ENCODE results near the gene IL1R2. TPM values are rescaled to one million over a fixed set of nuclear protein-coding genes. Genes with fewer than 3 reads are reported as not detected.

The IL1R2 gene
- total and polyA plus RNA-seq, 2 of the 8 experiments (the other 6 are each of a cell fraction or from before 2014, with no cell fraction given): 0.06 TPM; not detected in 1

GRCh38 chr2:101974663-101975062 lies 17.1 kb upstream of the IL1R2 start:
- no peak overlapping the region for H3K9ac ChIP-seq (replicated peaks in 1 of 4; ENCODE audit: extremely low read depth in 1 of 4, low read depth in 3 of 4, low read length in 3 of 4)
- no peaks in the 10 kb centered on the region for H3K79me2 ChIP-seq (ENCODE audit: control insufficient read depth in 1 of 2, insufficient read depth in 2 of 2, low read length in 2 of 2)
- H3K36me3 ChIP-seq (ENCODE audit: control insufficient read depth in 2 of 4, insufficient read depth in 4 of 4, low read length in 3 of 4): no peaks in the 10 kb centered on the region
- 62% methylated on average over 6 of the region's 8 CpGs; no CpG with 5 or more reads in 1 of the 2 experiments for WGBS, 2 experiments (ENCODE audit: extremely low coverage in 1 of 2, insufficient coverage in 1 of 2, insufficient read length in 1 of 2, insufficient replicate concordance in 2 of 2, low coverage in 1 of 2, low lambda C conversion rate in 2 of 2, missing lambda C conversion rate in 1 of 2)
- H4K20me1 ChIP-seq (replicated peaks in 1 of 2; ENCODE audit: control insufficient read depth in 1 of 2, insufficient read depth in 2 of 2, low read length in 2 of 2): no peaks in the 10 kb centered on the region
- H3K23me2 ChIP-seq (ENCODE audit: low read depth, low read length): peaks cover 2% of the 10 kb centered on the region; the same call in 1 of the 2 replicates
- H2BK15ac ChIP-seq (ENCODE audit: low read length): 0 out of 2 replicates have a peak overlapping the region, but pooled peaks have one; percentile 61
- no peak overlapping the region for H3K27ac ChIP-seq (ENCODE audit: low read depth, low read length)
- 0 out of 2 replicates have a peak overlapping the region, but pooled peaks have one; percentile 60 for H3K18ac ChIP-seq (ENCODE audit: extremely low read depth, low read length)
- H4K5ac ChIP-seq (ENCODE audit: insufficient read length, low read depth, low read length): no peak overlapping the region
- no peak overlapping the region for H3K4me2 ChIP-seq (ENCODE audit: insufficient read depth in 1 of 2, low read depth in 2 of 2, low read length in 2 of 2)
- ChIA-PET CTCF (ENCODE audit: partially characterized antibody) (interaction anchor here (0.7 to 1.3 kb wide), 2 partner anchors 82 to 431 kb away, joined by 3 read pairs; no protein-coding TSS in a partner anchor), POLR2A (ENCODE audit: partially characterized antibody) (no interaction called here)
- no peaks in the 10 kb centered on the region for H3K79me1 ChIP-seq (ENCODE audit: low read depth, low read length)
- H2BK12ac ChIP-seq (ENCODE audit: low read depth, low read length): peak overlapping the region; percentile 68; the same call in 1 of the 2 replicates
- FAIRE-seq (no peak), DNase-seq (ENCODE audit: low read depth in 1 of 2, low spot score in 2 of 2) (no peak)
- no peak overlapping the region for H3K14ac ChIP-seq (ENCODE audit: insufficient read length)
- no peak overlapping the region for H3K23ac ChIP-seq (ENCODE audit: insufficient read length)
- H3K27me3 ChIP-seq (replicated peaks in 1 of 4; ENCODE audit: control insufficient read depth in 3 of 4, extremely low read depth in 1 of 4, insufficient read depth in 3 of 4, low read length in 3 of 4): no peaks in the 10 kb centered on the region
- H2BK120ac ChIP-seq (replicated peaks; ENCODE audit: low read depth, low read length): no peak overlapping the region
- H2AK5ac ChIP-seq (ENCODE audit: low read depth, low read length): no peak overlapping the region
- no peak overlapping the region for H4K91ac ChIP-seq (replicated peaks; ENCODE audit: insufficient read length, low read length)
- peaks cover 5 to 15% of the 10 kb centered on the region in 2 experiments for H3K9me3 ChIP-seq (ENCODE audit: insufficient read depth in 2 of 2, low read depth in 1 of 2, low read length in 1 of 2)
- no peak overlapping the region for H3K4ac ChIP-seq (replicated peaks; ENCODE audit: insufficient read length, low read depth, low read length)
- no peak overlapping the region for H3K4me3 ChIP-seq (ENCODE audit: extremely low read depth in 1 of 4, insufficient read depth in 2 of 4, low read depth in 3 of 4, low read length in 4 of 4)
- no peak overlapping the region for H2BK20ac ChIP-seq (ENCODE audit: low read length)
- no peak overlapping the region for H2BK5ac ChIP-seq (ENCODE audit: low read depth, low read length)
- no peak overlapping the region for H4K8ac ChIP-seq (ENCODE audit: extremely low read depth, insufficient read depth, low read length)
- peaks cover 0 to 6% (median 3%) of the 10 kb centered on the region in 4 experiments; a peak in 5 of 7 replicates for H3K4me1 ChIP-seq (replicated peaks in 1 of 4; ENCODE audit: control insufficient read depth in 3 of 4, insufficient read depth in 4 of 4, low read length in 3 of 4)
- no peak overlapping the region for H3K56ac ChIP-seq (replicated peaks; ENCODE audit: insufficient read length, low read depth, low read length)
- no peak overlapping the region; the same call in 1 of the 2 replicates for H2AFZ ChIP-seq (ENCODE audit: low read length)
- TF ChIP-seq KDM4A (IDR thresholded peaks at IDR 0.05; ENCODE audit: low read depth, low read length, severe bottlenecking) (no peak), BCL11A (IDR thresholded peaks at IDR 0.05; ENCODE audit: low read depth in 2 of 2, low read length in 2 of 2) (no peak), TBP (IDR thresholded peaks at IDR 0.05; ENCODE audit: low read depth, low read length) (no peak), CHD1 (IDR thresholded peaks at IDR 0.05; ENCODE audit: low read depth, low read length) (no peak), JUN (IDR thresholded peaks at IDR 0.05; ENCODE audit: low read depth, low read length) (no peak), SIN3A (conservative IDR thresholded peaks at IDR 0.05 in 1 of 2, IDR thresholded peaks at IDR 0.05 in 1 of 2; ENCODE audit: low read depth in 1 of 2, low read length in 2 of 2) (no peak), MAX (IDR thresholded peaks at IDR 0.05) (no peak), ZNF274 (IDR thresholded peaks at IDR 0.05; ENCODE audit: borderline replicate concordance, extremely low read depth, low read length) (no peak), SIRT6 (IDR thresholded peaks at IDR 0.05; ENCODE audit: low read length) (no peak), EZH2 (IDR thresholded peaks at IDR 0.05; ENCODE audit: low read depth, low read length, severe bottlenecking) (no peak), NRF1 (IDR thresholded peaks at IDR 0.05; ENCODE audit: low read depth, low read length) (no peak), JUND (IDR thresholded peaks at IDR 0.05; ENCODE audit: low read length) (no peak), TEAD4 (IDR thresholded peaks at IDR 0.05; ENCODE audit: low read depth, low read length) (no peak), RAD21 (IDR thresholded peaks at IDR 0.05 in 1 of 2, conservative IDR thresholded peaks at IDR 0.05 in 1 of 2; ENCODE audit: low read depth in 2 of 2, low read length in 2 of 2) (no peak)
